Measurements from ENCODE around the gene PSD4. TPM values are rescaled to one million over a fixed set of nuclear protein-coding genes. Genes with fewer than 3 reads are reported as not detected.
A peak's percentile ranks its signal among the peaks of the same experiment; 100 is the strongest.

The PSD4 gene
- total RNA-seq, 2 experiments from 2014 or later, result 96.5 to 101 TPM

GRCh38 chr2:113175042-113175628, 1.4 kb downstream of the PSD4 start:
- H3K27me3 ChIP-seq (ENCODE audit: control insufficient read depth in 1 of 2, insufficient read depth in 2 of 2, low read length in 2 of 2), result no peaks in the 10 kb centered on the region
- Mint-ChIP-seq H3K36me3 (ENCODE audit: low read depth) (peaks cover 54% of the 10 kb centered on the region), H3K9me3 (no peaks in the 10 kb centered on the region), H3K27me3 (peaks cover 5% of the 10 kb centered on the region), H3K4me1 (ENCODE audit: low read depth) (peaks cover 78% of the 10 kb centered on the region), H3K4me3 (peak overlapping the region; percentile 92), H3K27ac (peak overlapping the region; percentile 93)
- ATAC-seq (ENCODE audit: poor library complexity), result peak; percentile 53
- H3K27ac ChIP-seq (ENCODE audit: low read depth in 1 of 2, low read length in 2 of 2), result peak overlapping the region; percentile 62 to 88
- peak; percentile 39 to 91 (median 60) for DNase-seq
- ChIA-PET CTCF (interaction anchor here (0.7 to 3.8 kb wide), 10 partner anchors 9 to 215 kb away, joined by 3 to 35 read pairs (median 6); no protein-coding TSS in a partner anchor), POLR2A (interaction anchor here (1.3 to 4.1 kb wide), 13 partner anchors 8 to 214 kb away, joined by 4 to 91 read pairs (median 11); no protein-coding TSS in a partner anchor)
- intact Hi-C loops (cut with DNase I, micrococcal nuclease), result loop anchor here in 1 of 2 experiments (2.0 kb wide), 1 partner anchor 18 kb away; no protein-coding TSS in a partner anchor
- H3K9me3 ChIP-seq (ENCODE audit: control insufficient read depth in 1 of 2, insufficient read depth in 1 of 2, low read length in 2 of 2), result no peaks in the 10 kb centered on the region
- peak overlapping the region; percentile 86 for H3K4me3 ChIP-seq (ENCODE audit: low read length)
- no peak for TF ChIP-seq CTCF (IDR thresholded peaks at IDR 0.05)
- H3K36me3 ChIP-seq (ENCODE audit: insufficient read depth, low read length), result peaks cover 32% of the 10 kb centered on the region
- peaks cover 99% of the 10 kb centered on the region for H3K4me1 ChIP-seq (ENCODE audit: insufficient read depth, low read length)

GRCh38 chr2:113175736-113176695, 2.2 kb downstream of the PSD4 start:
- Histone ChIP-seq H3K27ac (ENCODE audit: low read depth in 1 of 2, low read length in 2 of 2) (peak overlapping the region; percentile 62 to 88), H3K4me1 (ENCODE audit: insufficient read depth, low read length) (peaks cover 99% of the 10 kb centered on the region), H3K9me3 (ENCODE audit: control insufficient read depth in 1 of 2, insufficient read depth in 1 of 2, low read length in 2 of 2) (no peaks in the 10 kb centered on the region), H3K27me3 (ENCODE audit: control insufficient read depth in 1 of 2, insufficient read depth in 2 of 2, low read length in 2 of 2) (no peaks in the 10 kb centered on the region), H3K36me3 (ENCODE audit: insufficient read depth, low read length) (peaks cover 32% of the 10 kb centered on the region), H3K4me3 (ENCODE audit: low read length) (peak overlapping the region; percentile 86)
- DNase-seq, result peak in 6 of 14 experiments; percentile 36 to 65 (median 53)
- H3K4me1 Mint-ChIP-seq (ENCODE audit: low read depth), result peaks cover 85% of the 10 kb centered on the region
- POLR2A ChIA-PET, result interaction anchor here (1.0 to 4.1 kb wide), 11 partner anchors 8 to 191 kb away, joined by 3 to 91 read pairs (median 22); no protein-coding TSS in a partner anchor
- intact Hi-C loops (cut with DNase I, micrococcal nuclease), result loop anchor here in 1 of 2 experiments (2.0 kb wide), 1 partner anchor 19 kb away; no protein-coding TSS in a partner anchor
- no peaks in the 10 kb centered on the region for H3K9me3 Mint-ChIP-seq
- no peak for ATAC-seq (ENCODE audit: poor library complexity)
- peak overlapping the region; percentile 92 for H3K4me3 Mint-ChIP-seq
- peak overlapping the region; percentile 93 for H3K27ac Mint-ChIP-seq
- peaks cover 5% of the 10 kb centered on the region for H3K27me3 Mint-ChIP-seq
- TF ChIP-seq CTCF (IDR thresholded peaks at IDR 0.05), result no peak
- peaks cover 61% of the 10 kb centered on the region for H3K36me3 Mint-ChIP-seq (ENCODE audit: low read depth)
- CTCF ChIA-PET, result interaction anchor here (0.7 to 3.8 kb wide), 8 partner anchors 8 to 214 kb away, joined by 3 to 35 read pairs (median 5); no protein-coding TSS in a partner anchor

- intact Hi-C loops (cut with DNase I, micrococcal nuclease), result no loop called here
- H3K36me3 Mint-ChIP-seq (ENCODE audit: low read depth), result peaks cover 69% of the 10 kb centered on the region
- H3K4me3 ChIP-seq (ENCODE audit: low read length), result peak overlapping the region; percentile 86
Observed at GRCh38 chr2:113176696-113177355, 3.1 kb downstream of the PSD4 start.

More at GRCh38 chr2:113176696-113177355, 3.1 kb downstream of the PSD4 start:
- DNase-seq (no peak), ATAC-seq (ENCODE audit: poor library complexity) (no peak)
- Mint-ChIP-seq H3K9me3 (no peaks in the 10 kb centered on the region), H3K4me3 (peak overlapping the region; percentile 92), H3K27me3 (peaks cover 5% of the 10 kb centered on the region), H3K4me1 (ENCODE audit: low read depth) (peaks cover 85% of the 10 kb centered on the region), H3K27ac (peak overlapping the region; percentile 93)
- peaks cover 99% of the 10 kb centered on the region for H3K4me1 ChIP-seq (ENCODE audit: insufficient read depth, low read length)
- no peaks in the 10 kb centered on the region for H3K27me3 ChIP-seq (ENCODE audit: control insufficient read depth in 1 of 2, insufficient read depth in 2 of 2, low read length in 2 of 2)
- peaks cover 40% of the 10 kb centered on the region for H3K36me3 ChIP-seq (ENCODE audit: insufficient read depth, low read length)
- peak overlapping the region in 1 of 2 donors; percentile 62 for H3K27ac ChIP-seq (ENCODE audit: low read depth in 1 of 2, low read length in 2 of 2)
- TF ChIP-seq CTCF (IDR thresholded peaks at IDR 0.05), result no peak
- CTCF ChIA-PET, result interaction anchor here (1.3 to 3.8 kb wide), 2 partner anchors 18 to 39 kb away, joined by 6 to 35 read pairs; no protein-coding TSS in a partner anchor
- POLR2A ChIA-PET, result interaction anchor here (1.0 to 4.1 kb wide), 5 partner anchors 15 to 39 kb away, joined by 3 to 91 read pairs (median 31); no protein-coding TSS in a partner anchor
- no peaks in the 10 kb centered on the region for H3K9me3 ChIP-seq (ENCODE audit: control insufficient read depth in 1 of 2, insufficient read depth in 1 of 2, low read length in 2 of 2)

All from CD4-positive, alpha-beta T cell (primary cell).